H9 (cell line): ENCODE data around the gene NDRG2. TPM values are rescaled to one million over a fixed set of nuclear protein-coding genes. Genes with fewer than 3 reads are reported as not detected.

ENCODE experiments used
- DNase-seq: peaks from one replicate; pipeline ENCODE4 v3.0.0-alpha.2; 2017
- H2AFZ ChIP-seq: one replicate; pipeline ENCODE4 v1.6.1; 2013; ENCODE audit warnings: mild to moderate bottlenecking, low read length, control low read depth, moderate library complexity
- H2AK5ac ChIP-seq: 2 replicates; pipeline ENCODE4 v1.6.1; 2013; ENCODE audit warnings: low read length, control low read depth, mixed read lengths; ENCODE audit not compliant: insufficient read length
- H2BK120ac ChIP-seq: one replicate; pipeline ENCODE4 v1.6.1; 2013; ENCODE audit warnings: low read depth, mild to moderate bottlenecking, low read length, control low read depth, inconsistent platforms; ENCODE audit not compliant: poor library complexity, severe bottlenecking
- H2BK12ac ChIP-seq: 2 replicates; pipeline ENCODE4 v1.6.1; 2013; ENCODE audit warnings: low read length, control low read depth, mixed read lengths, low read depth; ENCODE audit not compliant: insufficient read length
- H2BK15ac ChIP-seq: 2 replicates; pipeline ENCODE4 v1.6.1; 2013; ENCODE audit warnings: low read depth, low read length, control low read depth
- H2BK20ac ChIP-seq: one replicate; pipeline ENCODE4 v1.6.1; 2013; ENCODE audit warnings: low read depth, mild to moderate bottlenecking, low read length, control low read depth, inconsistent platforms; ENCODE audit not compliant: poor library complexity, severe bottlenecking
- H2BK5ac ChIP-seq: 2 replicates; pipeline ENCODE4 v1.6.1; 2013; ENCODE audit warnings: low read length, control low read depth, mixed read lengths; ENCODE audit not compliant: insufficient read length
- H3K14ac ChIP-seq: 2 replicates; pipeline ENCODE4 v1.6.1; 2013; ENCODE audit warnings: low read length, control low read depth; ENCODE audit not compliant: insufficient read depth
- H3K18ac ChIP-seq: 2 replicates; pipeline ENCODE4 v1.6.1; 2013; ENCODE audit warnings: low read depth, mild to moderate bottlenecking, mixed read lengths, low read length, control low read depth; ENCODE audit not compliant: insufficient read length
- H3K23ac ChIP-seq: 2 replicates; pipeline ENCODE4 v1.6.1; 2013; ENCODE audit warnings: low read length, control low read depth, mixed read lengths, low read depth; ENCODE audit not compliant: insufficient read length
- H3K23me2 ChIP-seq: 2 replicates; pipeline ENCODE4 v1.6.1; 2013; ENCODE audit warnings: low read depth, mild to moderate bottlenecking, mixed read lengths, low read length, control low read depth; ENCODE audit not compliant: insufficient read length, poor library complexity, severe bottlenecking
- H3K27ac ChIP-seq: 2 replicates; pipeline ENCODE4 v1.5.1; 2013; ENCODE audit warnings: low read length, control low read depth, mixed read lengths, low read depth; ENCODE audit not compliant: insufficient read length
- H3K27me3 ChIP-seq: 2 replicates; pipeline ENCODE4 v1.6.1; 2013; ENCODE audit warnings: low read length, control low read depth, inconsistent platforms; ENCODE audit not compliant: insufficient read depth
- H3K4ac ChIP-seq: 2 replicates; pipeline ENCODE4 v1.6.1; 2013; ENCODE audit warnings: low read depth, mild to moderate bottlenecking, control low read depth, inconsistent platforms, low read length, moderate library complexity
- H3K4me1 ChIP-seq: 2 replicates; pipeline ENCODE4 v1.6.1; 2013; ENCODE audit warnings: low read length, control low read depth, inconsistent platforms; ENCODE audit not compliant: insufficient read depth
- H3K4me2 ChIP-seq: 2 replicates; pipeline ENCODE4 v1.6.1; 2013; ENCODE audit warnings: low read length, control low read depth, mixed read lengths; ENCODE audit not compliant: insufficient read length, insufficient read depth
- H3K56ac ChIP-seq: 2 replicates; pipeline ENCODE4 v1.6.1; 2013; ENCODE audit warnings: low read depth, mild to moderate bottlenecking, mixed read lengths, low read length, control low read depth; ENCODE audit not compliant: insufficient read length
- H3K79me1 ChIP-seq: 2 replicates; pipeline ENCODE4 v1.6.1; 2013; ENCODE audit warnings: low read depth, mild to moderate bottlenecking, moderate library complexity, low read length, control low read depth, inconsistent platforms; ENCODE audit not compliant: insufficient read depth, poor library complexity, severe bottlenecking
- H3K79me2 ChIP-seq: 2 replicates; pipeline ENCODE4 v1.6.1; 2013; ENCODE audit warnings: low read length, control low read depth, inconsistent platforms; ENCODE audit not compliant: insufficient read depth
- H3K9ac ChIP-seq: 2 replicates; pipeline ENCODE4 v1.6.1; 2013; ENCODE audit warnings: low read length, control low read depth, mixed read lengths; ENCODE audit not compliant: insufficient read length; ENCODE audit errors: extremely low read depth
- H3K9me3 ChIP-seq: one replicate; pipeline ENCODE4 v1.6.1; 2013; ENCODE audit warnings: low read depth, low read length, inconsistent platforms; ENCODE audit not compliant: control insufficient read depth
- H3T11ph ChIP-seq: one replicate; pipeline ENCODE4 v1.6.1; 2013; ENCODE audit warnings: mild to moderate bottlenecking, low read length, control low read depth, inconsistent platforms
- H4K20me1 ChIP-seq: one replicate; pipeline ENCODE4 v1.6.1; 2013; ENCODE audit not compliant: control insufficient read depth, insufficient read length, insufficient read depth
- H4K5ac ChIP-seq: 2 replicates; pipeline ENCODE4 v1.6.1; 2013; ENCODE audit warnings: low read depth, mild to moderate bottlenecking, mixed read lengths, low read length, control low read depth; ENCODE audit not compliant: insufficient read length
- H4K8ac ChIP-seq: replicated peaks from 2 replicates; pipeline ENCODE4 v1.6.1; 2013; ENCODE audit warnings: low read length, control low read depth, mixed read lengths, low read depth; ENCODE audit not compliant: insufficient read length
- H4K91ac ChIP-seq: 2 replicates; pipeline ENCODE4 v1.6.1; 2013; ENCODE audit warnings: low read depth, mild to moderate bottlenecking, moderate library complexity, mixed read lengths, low read length, control low read depth; ENCODE audit not compliant: insufficient read length
- H3K27ac Mint-ChIP-seq, 3 experiments: 2 replicates in 2 of 3; 3 replicates in 1 of 3; pipeline ENCODE4 v1.8.0; 2020 to 2021; ENCODE audit warnings: mixed read lengths in 3 of 3, mild to moderate bottlenecking in 1 of 3, moderate library complexity in 1 of 3
- H3K27me3 Mint-ChIP-seq: 2 replicates; pipeline ENCODE4 v1.8.0; 2021; ENCODE audit warnings: low read depth, mild to moderate bottlenecking, moderate library complexity, mixed read lengths
- H3K36me3 Mint-ChIP-seq, 3 experiments: 2 replicates in 2 of 3; 3 replicates in 1 of 3; pipeline ENCODE4 v1.8.0; 2020 to 2021; ENCODE audit warnings: low read depth in 3 of 3, mixed read lengths in 3 of 3; ENCODE audit not compliant: insufficient read depth in 1 of 3
- H3K4me1 Mint-ChIP-seq, 2 experiments: 2 replicates each; pipeline ENCODE4 v1.8.0; 2020; ENCODE audit warnings: mixed read lengths in 2 of 2
- H3K4me3 Mint-ChIP-seq, 2 experiments: 2 replicates in 1 of 2; 3 replicates in 1 of 2; pipeline ENCODE4 v1.8.0; 2020 to 2021; ENCODE audit warnings: mild to moderate bottlenecking in 2 of 2, mixed read lengths in 2 of 2, moderate library complexity in 1 of 2
- H3K9me3 Mint-ChIP-seq, 2 experiments: 2 replicates in 1 of 2; 3 replicates in 1 of 2; pipeline ENCODE4 v1.8.0; 2020; ENCODE audit warnings: mild to moderate bottlenecking in 2 of 2, mixed read lengths in 2 of 2, moderate library complexity in 1 of 2
- WGBS: extraction: QIAGEN DNeasy Blood & Tissue Kit; methylation state at CpG from one replicate; pipeline ENCODE4 v1.1.7; 2013; ENCODE audit warnings: missing lambda C conversion rate, low lambda C conversion rate, mixed read lengths; ENCODE audit not compliant: insufficient read length; ENCODE audit errors: extremely low coverage; 5-methylcytosine and 5-hydroxymethylcytosine counted together
- total RNA-seq: library from RNA; stranded (reverse); gene quantifications from 2 replicates; pipeline ENCODE4 v1.2.1, GENCODE V29; 2021
- TF ChIP-seq, protein P1 (sequence below): fragments of 200-600 bp; sonication (generic); conservative IDR thresholded peaks from 3 replicates; pipeline ENCODE4 v1.8.0; 2021; ENCODE audit warnings: antibody characterized with exemption, mild to moderate bottlenecking

The NDRG2 gene
- total RNA-seq, 1 experiment from 2014 or later = 20.6 TPM

DNA sequence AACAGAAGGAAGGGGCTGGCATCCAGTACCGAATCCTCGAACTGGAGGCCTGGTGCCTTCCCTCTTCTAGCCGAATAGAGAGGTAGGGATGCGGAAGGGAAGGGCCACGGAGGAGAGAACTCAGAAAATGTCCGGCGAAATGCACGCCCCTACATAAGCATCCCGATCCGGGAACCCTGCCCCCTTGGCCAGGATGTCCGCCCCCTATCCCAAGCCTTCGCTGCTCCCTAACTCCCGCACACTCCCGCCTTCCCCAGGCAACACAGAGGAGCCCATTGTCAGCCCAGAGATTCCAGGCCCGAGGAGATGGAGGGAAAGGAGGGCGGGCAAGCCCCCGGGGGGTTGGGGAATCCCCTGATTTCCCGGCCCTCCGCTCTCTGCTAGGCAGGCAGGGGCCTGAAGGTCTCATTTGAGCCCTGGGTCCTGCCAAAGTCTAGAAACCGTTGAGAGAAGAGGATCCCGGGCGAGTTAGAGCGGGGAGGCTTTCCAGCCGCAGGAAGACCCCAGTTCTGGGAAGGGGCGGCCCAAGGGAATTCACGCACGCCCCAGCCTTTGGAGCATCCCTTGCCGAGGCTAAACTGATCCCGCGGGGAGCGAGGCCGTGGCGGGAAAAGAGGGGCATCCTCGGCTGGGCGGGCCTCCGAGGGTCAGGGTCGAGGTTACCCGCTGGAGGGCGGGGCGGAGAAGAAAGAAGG lies 44.7 kb upstream of the NDRG2 start:
- Histone ChIP-seq H3T11ph (no peak overlapping the region), H2BK12ac (no peak overlapping the region), H3K14ac (peak overlapping the region; percentile 74; the same call in 1 of the 2 replicates), H3K4me1 (peaks cover 4% of the 10 kb centered on the region; the same call in 1 of the 2 replicates), H3K4me2 (peak overlapping the region; percentile 85), H3K27me3 (no peaks in the 10 kb centered on the region), H2AK5ac (no peak overlapping the region), H3K4ac (no peak overlapping the region), H3K18ac (peak overlapping the region; percentile 69), H4K20me1 (no peaks in the 10 kb centered on the region), H3K9ac (peak overlapping the region; percentile 26), H3K79me1 (no peaks in the 10 kb centered on the region), H3K23ac (no peak overlapping the region), H3K56ac (no peak overlapping the region), H4K5ac (no peak overlapping the region), H4K91ac (no peak overlapping the region), H3K9me3 (no peaks in the 10 kb centered on the region), H3K27ac (no peak overlapping the region), H3K79me2 (no peaks in the 10 kb centered on the region), H2BK5ac (no peak overlapping the region), H3K23me2 (peaks cover 31% of the 10 kb centered on the region), H2BK15ac (no peak overlapping the region), H2AFZ (no peak overlapping the region), H4K8ac (no peak overlapping the region), H2BK120ac (no peak overlapping the region), H2BK20ac (no peak overlapping the region)
- Mint-ChIP-seq H3K27me3 (peaks cover 20% of the 10 kb centered on the region), H3K4me1 (peaks cover 26 to 30% of the 10 kb centered on the region in 2 experiments), H3K27ac (peak overlapping the region; percentile 88 to 96 (median 89); a peak in 6 of 7 replicates), H3K36me3 (peaks cover 15 to 24% (median 19%) of the 10 kb centered on the region in 3 experiments), H3K4me3 (peak overlapping the region; percentile 88 to 92), H3K9me3 (no peaks in the 10 kb centered on the region)
- DNase-seq = peak; percentile 79
- WGBS = no CpG with 5 or more reads among the region's 40 CpGs
- TF ChIP-seq, protein P1, sequence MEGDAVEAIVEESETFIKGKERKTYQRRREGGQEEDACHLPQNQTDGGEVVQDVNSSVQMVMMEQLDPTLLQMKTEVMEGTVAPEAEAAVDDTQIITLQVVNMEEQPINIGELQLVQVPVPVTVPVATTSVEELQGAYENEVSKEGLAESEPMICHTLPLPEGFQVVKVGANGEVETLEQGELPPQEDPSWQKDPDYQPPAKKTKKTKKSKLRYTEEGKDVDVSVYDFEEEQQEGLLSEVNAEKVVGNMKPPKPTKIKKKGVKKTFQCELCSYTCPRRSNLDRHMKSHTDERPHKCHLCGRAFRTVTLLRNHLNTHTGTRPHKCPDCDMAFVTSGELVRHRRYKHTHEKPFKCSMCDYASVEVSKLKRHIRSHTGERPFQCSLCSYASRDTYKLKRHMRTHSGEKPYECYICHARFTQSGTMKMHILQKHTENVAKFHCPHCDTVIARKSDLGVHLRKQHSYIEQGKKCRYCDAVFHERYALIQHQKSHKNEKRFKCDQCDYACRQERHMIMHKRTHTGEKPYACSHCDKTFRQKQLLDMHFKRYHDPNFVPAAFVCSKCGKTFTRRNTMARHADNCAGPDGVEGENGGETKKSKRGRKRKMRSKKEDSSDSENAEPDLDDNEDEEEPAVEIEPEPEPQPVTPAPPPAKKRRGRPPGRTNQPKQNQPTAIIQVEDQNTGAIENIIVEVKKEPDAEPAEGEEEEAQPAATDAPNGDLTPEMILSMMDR = no peak
